Suprapubic skin (tissue), 4 donors: ENCODE results near the gene BEST4. TPM values are rescaled to one million over a fixed set of nuclear protein-coding genes. Genes with fewer than 3 reads are reported as not detected.
"Not testable (repeated sequence)": the region's sequence is repeated elsewhere in the genome, so short reads cannot be mapped to it uniquely, and the experiment has no call there.

Experiments used
- DNase-seq, 2 donors: peaks; one replicate each; pipeline ENCODE4 v3.0.0-alpha.2; 2019; ENCODE audit warnings: low spot score in 2 of 2
- H3K27ac ChIP-seq: fragments of 200-600 bp; sonication (generic); one replicate; pipeline ENCODE4 v1.5.1; 2019
- H3K27me3 ChIP-seq: fragments of 200-600 bp; sonication (generic); one replicate; pipeline ENCODE4 v1.5.1; 2019
- H3K36me3 ChIP-seq: fragments of 200-600 bp; sonication (generic); one replicate; pipeline ENCODE4 v1.5.1; 2019
- H3K4me1 ChIP-seq: fragments of 200-600 bp; sonication (generic); one replicate; pipeline ENCODE4 v1.5.1; 2019
- H3K4me3 ChIP-seq: fragments of 200-600 bp; sonication (generic); one replicate; pipeline ENCODE4 v1.5.1; 2019; ENCODE audit warnings: mild to moderate bottlenecking
- H3K9me3 ChIP-seq: fragments of 200-600 bp; sonication (generic); one replicate; pipeline ENCODE4 v1.5.1; 2019
- CTCF ChIP-seq, 2 donors: fragments of 200-600 bp in 1 of 2; fragments of 450-650 bp in 1 of 2; sonication (generic) in 1 of 2; IDR thresholded peaks; one replicate each; pipeline ENCODE4 v1.5.1; 2016 to 2019; ENCODE audit warnings: antibody characterized with exemption in 2 of 2, mild to moderate bottlenecking in 1 of 2, moderate library complexity in 1 of 2
- EP300 ChIP-seq: sonication (generic); formaldehyde crosslinking; IDR thresholded peaks from one replicate; pipeline ENCODE4 v1.6.1; 2017; ENCODE audit warnings: antibody characterized with exemption
- POLR2A ChIP-seq, 2 donors: fragments of 450-650 bp; IDR thresholded peaks; one replicate each; pipeline ENCODE4 v1.6.1; 2017; ENCODE audit warnings: antibody characterized with exemption in 2 of 2, mild to moderate bottlenecking in 2 of 2, moderate library complexity in 2 of 2
- POLR2AphosphoS5 ChIP-seq, 3 donors: sonication (generic); formaldehyde crosslinking; IDR thresholded peaks; one replicate each; pipeline ENCODE4 v1.6.1; 2017; ENCODE audit warnings: antibody characterized with exemption in 3 of 3
- WGBS: methylation state at CpG from one replicate; pipeline ENCODE4 v1.1.5; 2018; 5-methylcytosine and 5-hydroxymethylcytosine counted together
- total RNA-seq, 4 donors: library from RNA; depleted of rRNA; stranded (reverse); fragments of >200 nt; gene quantifications; one replicate each; pipeline ENCODE4 v1.1.0, GENCODE V29; 2016

Gene BEST4
- total RNA-seq, 4 donors from 2014 or later: 0.30 to 0.72 (median 0.30) TPM; not detected in 1

- H3K27ac ChIP-seq: peak overlapping the region; percentile 26
- H3K9me3 ChIP-seq: no peaks in the 10 kb centered on the region
- TF ChIP-seq EP300: no peak
- no peak for TF ChIP-seq CTCF (IDR thresholded peaks at IDR 0.05)
- no peak for TF ChIP-seq POLR2A (IDR thresholded peaks at IDR 0.05)
- no peak for TF ChIP-seq POLR2AphosphoS5 (IDR thresholded peaks at IDR 0.05)
- peak in 1 of 2 donors; percentile 41 for DNase-seq
- WGBS: 93% methylated on average over 11 of the region's 11 CpGs
- H3K27me3 ChIP-seq: no peaks in the 10 kb centered on the region
- no peaks in the 10 kb centered on the region for H3K36me3 ChIP-seq
- H3K4me1 ChIP-seq: peaks cover 51% of the 10 kb centered on the region
- H3K4me3 ChIP-seq: no peak overlapping the region
Measured at GRCh38 chr1:44817771-44818495, 30.0 kb upstream of the BEST4 start.

GRCh38 chr1:44817307-44817706, 29.3 kb upstream of the BEST4 start:
- H3K4me1 ChIP-seq: peaks cover 55% of the 10 kb centered on the region
- H3K36me3 ChIP-seq: no peaks in the 10 kb centered on the region
- 76% methylated on average over 2 of the region's 2 CpGs for WGBS
- peak overlapping the region; percentile 26 for H3K27ac ChIP-seq
- H3K4me3 ChIP-seq: no peak overlapping the region
- H3K9me3 ChIP-seq: no peaks in the 10 kb centered on the region
- no peak for DNase-seq
- TF ChIP-seq POLR2A (IDR thresholded peaks at IDR 0.05) (no peak), CTCF (IDR thresholded peaks at IDR 0.05) (no peak), EP300 (no peak), POLR2AphosphoS5 (IDR thresholded peaks at IDR 0.05) (no peak)
- no peaks in the 10 kb centered on the region for H3K27me3 ChIP-seq

- 83% methylated on average over 9 of the region's 9 CpGs for WGBS
- DNase-seq, H3K9me3 ChIP-seq, H3K36me3 ChIP-seq, H3K27me3 ChIP-seq, H3K4me3 ChIP-seq: not testable (repeated sequence)
- Histone ChIP-seq H3K4me1 (peaks cover 67% of the 10 kb centered on the region), H3K27ac (peak overlapping the region; percentile 42)
Measured at GRCh38 chr1:44815926-44816325, 28.0 kb upstream of the BEST4 start.

- no peaks in the 10 kb centered on the region for H3K27me3 ChIP-seq
- H3K36me3 ChIP-seq: no peaks in the 10 kb centered on the region
- H3K9me3 ChIP-seq: no peaks in the 10 kb centered on the region
- TF ChIP-seq EP300: no peak
- WGBS: 71% methylated on average over 34 of the region's 48 CpGs
- H3K4me1 ChIP-seq: peaks cover 79% of the 10 kb centered on the region
- H3K27ac ChIP-seq: peak overlapping the region; percentile 94
- H3K4me3 ChIP-seq: peak overlapping the region; percentile 53
- DNase-seq: peak in 1 of 2 donors; percentile 80
Measured at GRCh38 chr1:44812822-44813543, 25.0 kb upstream of the BEST4 start.

- 60% methylated on average over 8 of the region's 8 CpGs for WGBS
- no peak overlapping the region for H3K4me3 ChIP-seq
- peaks cover 3% of the 10 kb centered on the region for H3K36me3 ChIP-seq
- no peaks in the 10 kb centered on the region for H3K9me3 ChIP-seq
- peak overlapping the region; percentile 94 for H3K27ac ChIP-seq
- H3K4me1 ChIP-seq: peaks cover 94% of the 10 kb centered on the region
- TF ChIP-seq POLR2AphosphoS5 (IDR thresholded peaks at IDR 0.05): no peak
- TF ChIP-seq CTCF (IDR thresholded peaks at IDR 0.05): no peak
- TF ChIP-seq EP300: no peak
- no peak for TF ChIP-seq POLR2A (IDR thresholded peaks at IDR 0.05)
- no peaks in the 10 kb centered on the region for H3K27me3 ChIP-seq
- peak in 1 of 2 donors; percentile 12 for DNase-seq
Measured at GRCh38 chr1:44811234-44811633, 23.3 kb upstream of the BEST4 start.

GRCh38 chr1:44810762-44811105, 22.8 kb upstream of the BEST4 start:
- not testable (repeated sequence) for H3K27me3 ChIP-seq, H3K9me3 ChIP-seq, H3K4me3 ChIP-seq, H3K36me3 ChIP-seq
- DNase-seq: peak in 1 of 2 donors; percentile 21
- 88% methylated on average over 4 of the region's 4 CpGs for WGBS
- H3K27ac ChIP-seq: peak overlapping the region; percentile 94
- peaks cover 96% of the 10 kb centered on the region for H3K4me1 ChIP-seq
